Measurements from ENCODE around the gene ENTPD3. TPM values are rescaled to one million over a fixed set of nuclear protein-coding genes. Genes with fewer than 3 reads are reported as not detected.

Gene ENTPD3
- total RNA-seq, 4 donors from 2014 or later, result 0.88 to 4.9 (median 2.1) TPM

- TF ChIP-seq POLR2A (IDR thresholded peaks at IDR 0.05) (no peak), CTCF (IDR thresholded peaks at IDR 0.05) (no peak)
- Histone ChIP-seq H3K27me3 (no peaks in the 10 kb centered on the region), H3K4me3 (no peak overlapping the region), H3K27ac (no peak overlapping the region), H3K9me3 (no peaks in the 10 kb centered on the region), H3K36me3 (no peaks in the 10 kb centered on the region), H3K4me1 (no peaks in the 10 kb centered on the region)
- no peak for DNase-seq
- intact Hi-C loops (cut with DNase I; ENCODE audit: low total_unique reads), result no loop called here
Measured at GRCh38 chr3:40470701-40471100, 83.7 kb downstream of the ENTPD3 start.

GRCh38 chr3:40476478-40477470 lies 89.8 kb downstream of the ENTPD3 start, which contains the start of gene ZNF619:
Gene ZNF619 (plus strand): TSS chr3:40477122. CDS start chr3:40477980, 858 bp downstream.
- H3K36me3 ChIP-seq, result no peaks in the 10 kb centered on the region
- peak; percentile 71 to 73 for DNase-seq
- no peaks in the 10 kb centered on the region for H3K27me3 ChIP-seq
- peak within 1 kb of the TSS; percentile 67 to 93 for H3K4me3 ChIP-seq
- peak within 1 kb of the TSS; percentile 77 to 78 for H3K27ac ChIP-seq
- TF ChIP-seq CTCF (IDR thresholded peaks at IDR 0.05) (no peak), POLR2A (IDR thresholded peaks at IDR 0.05) (no peak)
- H3K4me1 ChIP-seq, result no peaks in the 10 kb centered on the region
- no peaks in the 10 kb centered on the region for H3K9me3 ChIP-seq
- intact Hi-C loops (cut with DNase I; ENCODE audit: low total_unique reads), result no loop called here

GRCh38 chr3:40477666-40478065 lies 90.7 kb downstream of the ENTPD3 start:
- intact Hi-C loops (cut with DNase I; ENCODE audit: low total_unique reads), result no loop called here
- peak overlapping the region in 1 of 2 donors; percentile 78 for H3K27ac ChIP-seq
- H3K4me1 ChIP-seq, result no peaks in the 10 kb centered on the region
- H3K4me3 ChIP-seq, result peak overlapping the region; percentile 67 to 93
- H3K9me3 ChIP-seq, result no peaks in the 10 kb centered on the region
- H3K27me3 ChIP-seq, result no peaks in the 10 kb centered on the region
- TF ChIP-seq CTCF (IDR thresholded peaks at IDR 0.05) (no peak), POLR2A (IDR thresholded peaks at IDR 0.05) (no peak)
- H3K36me3 ChIP-seq, result no peaks in the 10 kb centered on the region
- no peak for DNase-seq

Other genes with a start within 250 kb of the ENTPD3 start
- gene EIF1B, start 77.5 kb upstream of the ENTPD3 start, total RNA-seq, result 10 to 100 TPM; 18.5 to 68.7 (median 30.7) TPM
- 1,000 to 10,000 TPM in 1 of 4 donors, 100 to 1,000 TPM in 3; 246 to 2,060 (median 607) TPM for gene RPL14, start 70.2 kb downstream of the ENTPD3 start, total RNA-seq
- gene ZNF619, start 89.9 kb downstream of the ENTPD3 start, total RNA-seq, result 10 to 100 TPM in 1 of 4 donors, 1 to 10 TPM in 2, under 1 TPM in 1; 0.59 to 11.9 (median 6.1) TPM
- 10 to 100 TPM in 1 of 4 donors, 1 to 10 TPM in 2, not detected in 1; 1.3 to 12.4 (median 5.9) TPM for gene ZNF620, start 118.9 kb downstream of the ENTPD3 start, total RNA-seq
- gene ZNF621, start 137.8 kb downstream of the ENTPD3 start, total RNA-seq, result 10 to 100 TPM in 2 of 4 donors, 1 to 10 TPM in 2; 6.5 to 35.7 (median 16.3) TPM